SK-N-SH treated with all-trans-retinoic acid at 6 μM for 48 hours (cell line): Measurements from ENCODE around the gene INSIG2.
A peak's percentile ranks its signal among the peaks of the same experiment; 100 is the strongest.

Experiments used
- ATAC-seq: fragments of 200-7000 bp; cut with Tn5 transposase; 3 replicates; pipeline ENCODE4 v1.9.1; 2020; ENCODE audit warnings: mild to moderate bottlenecking, moderate library complexity
- ARNTL ChIP-seq: fragments of 450-650 bp; formaldehyde crosslinking; IDR thresholded peaks from 2 replicates; pipeline ENCODE4 v1.5.0; 2020; ENCODE audit warnings: low read depth, mild to moderate bottlenecking, moderate library complexity, borderline replicate concordance
- ESRRG ChIP-seq: fragments of 250-450 bp; sonication (Bioruptor Pico); IDR thresholded peaks from 2 replicates; pipeline ENCODE4 v1.6.1; 2021; ENCODE audit warnings: mild to moderate bottlenecking
- GLIS3 ChIP-seq: fragments of 250-450 bp; sonication (Bioruptor Pico); IDR thresholded peaks from 2 replicates; pipeline ENCODE4 v1.5.0; 2020; ENCODE audit warnings: mild to moderate bottlenecking, moderate library complexity
- ISL1 ChIP-seq: fragments of 250-450 bp; sonication (Bioruptor Pico); IDR thresholded peaks from 2 replicates; pipeline ENCODE4 v2.1.2; 2022; ENCODE audit warnings: mild to moderate bottlenecking, moderate library complexity
- OSR1 ChIP-seq: fragments of 250-450 bp; sonication (Bioruptor Pico); IDR thresholded peaks from 2 replicates; pipeline ENCODE4 v1.8.0; 2022; ENCODE audit warnings: moderate library complexity, mild to moderate bottlenecking, inconsistent platforms
- PPARA ChIP-seq: fragments of 250-450 bp; sonication (Bioruptor Pico); IDR thresholded peaks from 2 replicates; pipeline ENCODE4 v1.5.0; 2020; ENCODE audit warnings: mild to moderate bottlenecking, borderline replicate concordance
- RARB ChIP-seq: fragments of 250-450 bp; sonication (Bioruptor Pico); IDR thresholded peaks from 2 replicates; pipeline ENCODE4 v1.8.0; 2021; ENCODE audit warnings: mild to moderate bottlenecking, moderate library complexity
- SNAI2 ChIP-seq: fragments of 250-450 bp; sonication (Bioruptor Pico); IDR thresholded peaks from 2 replicates; pipeline ENCODE4 v1.5.0; 2020; ENCODE audit warnings: mild to moderate bottlenecking, moderate library complexity
- TCF4 ChIP-seq: fragments of 250-450 bp; sonication (Bioruptor Pico); IDR thresholded peaks from 2 replicates; pipeline ENCODE4 v1.8.0; 2021; ENCODE audit warnings: mild to moderate bottlenecking, moderate library complexity, borderline replicate concordance
- ZC3H10 ChIP-seq: fragments of 250-450 bp; sonication (Bioruptor Pico); IDR thresholded peaks from 2 replicates; pipeline ENCODE4 v1.5.1; 2021; ENCODE audit warnings: mild to moderate bottlenecking, moderate library complexity
- ZFP3 ChIP-seq: fragments of 250-450 bp; sonication (Bioruptor Pico); IDR thresholded peaks from 2 replicates; pipeline ENCODE4 v1.5.0; 2020; ENCODE audit warnings: mild to moderate bottlenecking, moderate library complexity
- ZFP30 ChIP-seq: fragments of 450-650 bp; formaldehyde crosslinking; IDR thresholded peaks from 2 replicates; pipeline ENCODE4 v1.5.0; 2022; ENCODE audit warnings: mild to moderate bottlenecking, moderate library complexity
- ZNF565 ChIP-seq: fragments of 450-650 bp; formaldehyde crosslinking; conservative IDR thresholded peaks from 2 replicates; pipeline ENCODE4 v1.5.0; 2020; ENCODE audit warnings: low read depth, mild to moderate bottlenecking, moderate library complexity
- ZNF70 ChIP-seq: fragments of 450-650 bp; formaldehyde crosslinking; IDR thresholded peaks from 2 replicates; pipeline ENCODE4 v1.5.0; 2020; ENCODE audit warnings: mild to moderate bottlenecking, moderate library complexity
- ZNF8 ChIP-seq: fragments of 450-650 bp; formaldehyde crosslinking; IDR thresholded peaks from 2 replicates; pipeline ENCODE4 v1.5.0; 2020; ENCODE audit warnings: mild to moderate bottlenecking, moderate library complexity
- TF ChIP-seq, protein P1 (sequence below): fragments of 250-450 bp; sonication (Bioruptor Pico); IDR thresholded peaks from 2 replicates; pipeline ENCODE4 v1.5.1; 2020; ENCODE audit warnings: low read depth, mild to moderate bottlenecking, moderate library complexity
- TF ChIP-seq, protein P2 (sequence below): fragments of 250-450 bp; sonication (Bioruptor Pico); IDR thresholded peaks from 2 replicates; pipeline ENCODE4 v1.5.1; 2021; ENCODE audit warnings: mild to moderate bottlenecking, moderate library complexity
- TF ChIP-seq, protein P3 (sequence below): fragments of 250-450 bp; sonication (Bioruptor Pico); IDR thresholded peaks from 2 replicates; pipeline ENCODE4 v1.5.0; 2020; ENCODE audit warnings: mild to moderate bottlenecking, moderate library complexity
- TF ChIP-seq, protein P4 (sequence below): fragments of 250-450 bp; sonication (Bioruptor Pico); IDR thresholded peaks from 2 replicates; pipeline ENCODE4 v1.8.0; 2020; ENCODE audit warnings: mild to moderate bottlenecking, moderate library complexity, borderline replicate concordance

The INSIG2 gene

DNA sequence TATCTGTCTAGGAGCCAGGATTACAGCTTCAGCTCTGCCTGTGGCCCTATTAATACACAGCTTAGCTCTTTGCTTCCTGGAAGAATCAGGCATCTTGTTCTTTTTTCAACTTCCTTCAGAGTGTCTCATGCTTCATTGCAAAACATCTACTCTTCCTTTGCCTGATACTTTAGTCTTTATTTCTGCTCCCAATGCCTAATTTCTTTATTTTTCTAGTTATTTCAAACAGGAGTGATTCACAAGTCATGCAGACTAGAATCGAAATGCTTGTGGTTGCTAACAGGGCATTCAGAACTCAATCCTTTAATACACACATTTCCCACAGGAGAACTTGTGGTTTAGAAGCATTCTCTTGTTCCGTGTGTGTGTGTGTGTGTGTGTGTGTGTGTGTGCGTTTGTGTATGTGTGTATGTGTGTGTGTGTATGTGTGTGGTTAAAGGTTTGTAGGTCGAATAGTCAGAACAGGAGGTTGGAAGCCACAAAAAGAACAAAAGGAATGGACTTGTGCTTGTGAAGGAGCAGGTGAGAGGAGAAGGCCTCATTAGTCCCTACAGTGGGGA, 28.3 kb upstream of the INSIG2 start:
- no peak for ATAC-seq

DNA sequence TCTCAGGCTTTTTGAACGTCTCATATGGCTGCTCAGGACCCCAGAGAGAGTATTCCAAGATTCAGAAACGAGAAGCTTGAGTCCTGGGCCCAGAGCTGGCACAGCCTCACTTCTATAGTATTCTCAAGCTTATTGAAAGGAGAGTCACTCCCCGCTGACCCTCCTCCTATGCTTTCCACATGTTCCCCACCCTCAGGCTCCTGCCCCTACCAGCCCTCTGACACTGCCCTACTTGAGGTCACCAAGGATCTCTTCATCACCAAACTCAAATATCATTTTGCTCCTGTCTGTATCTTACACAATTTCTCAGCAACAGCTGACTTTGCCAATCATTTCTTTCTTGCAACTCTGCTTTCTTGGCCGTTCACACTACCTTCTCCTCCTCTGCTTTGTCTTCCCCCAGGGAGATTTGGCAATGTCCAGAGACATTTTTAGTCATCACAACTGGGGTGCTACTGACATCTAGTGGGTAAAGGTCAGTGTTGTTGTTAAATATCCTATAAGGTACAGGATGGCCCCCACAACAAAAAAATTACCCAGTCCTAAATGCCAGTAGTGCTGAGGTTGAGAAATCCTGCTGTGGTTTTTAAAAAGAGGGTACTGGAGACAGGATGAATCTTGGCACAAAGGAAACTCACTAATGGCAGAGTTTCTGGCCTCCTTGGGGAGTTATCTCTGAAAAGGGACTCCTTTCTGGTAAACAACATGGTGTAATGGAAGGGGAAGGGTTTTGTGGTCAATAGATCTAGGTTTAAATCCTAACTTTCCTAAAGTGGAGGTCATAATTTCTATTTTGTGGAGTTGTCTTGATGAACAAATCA, 26.9 kb upstream of the INSIG2 start:
- TF ChIP-seq, protein P1, sequence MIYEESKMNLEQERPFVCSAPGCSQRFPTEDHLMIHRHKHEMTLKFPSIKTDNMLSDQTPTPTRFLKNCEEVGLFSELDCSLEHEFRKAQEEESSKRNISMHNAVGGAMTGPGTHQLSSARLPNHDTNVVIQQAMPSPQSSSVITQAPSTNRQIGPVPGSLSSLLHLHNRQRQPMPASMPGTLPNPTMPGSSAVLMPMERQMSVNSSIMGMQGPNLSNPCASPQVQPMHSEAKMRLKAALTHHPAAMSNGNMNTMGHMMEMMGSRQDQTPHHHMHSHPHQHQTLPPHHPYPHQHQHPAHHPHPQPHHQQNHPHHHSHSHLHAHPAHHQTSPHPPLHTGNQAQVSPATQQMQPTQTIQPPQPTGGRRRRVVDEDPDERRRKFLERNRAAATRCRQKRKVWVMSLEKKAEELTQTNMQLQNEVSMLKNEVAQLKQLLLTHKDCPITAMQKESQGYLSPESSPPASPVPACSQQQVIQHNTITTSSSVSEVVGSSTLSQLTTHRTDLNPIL (CRISPR knock-in tag): no peak
- TF ChIP-seq ZNF8 (CRISPR knock-in tag) (no peak), ZNF565 (no peak), ISL1 (CRISPR knock-in tag) (no peak), PPARA (CRISPR knock-in tag) (no peak), ARNTL (no peak), ZC3H10 (CRISPR knock-in tag) (no peak), ESRRG (CRISPR knock-in tag) (no peak), RARB (CRISPR knock-in tag) (no peak), OSR1 (CRISPR knock-in tag) (no peak), ZFP30 (CRISPR knock-in tag) (no peak), ZNF70 (CRISPR knock-in tag) (no peak), GLIS3 (CRISPR knock-in tag) (no peak), SNAI2 (CRISPR knock-in tag) (no peak)
- TF ChIP-seq, protein P2, sequence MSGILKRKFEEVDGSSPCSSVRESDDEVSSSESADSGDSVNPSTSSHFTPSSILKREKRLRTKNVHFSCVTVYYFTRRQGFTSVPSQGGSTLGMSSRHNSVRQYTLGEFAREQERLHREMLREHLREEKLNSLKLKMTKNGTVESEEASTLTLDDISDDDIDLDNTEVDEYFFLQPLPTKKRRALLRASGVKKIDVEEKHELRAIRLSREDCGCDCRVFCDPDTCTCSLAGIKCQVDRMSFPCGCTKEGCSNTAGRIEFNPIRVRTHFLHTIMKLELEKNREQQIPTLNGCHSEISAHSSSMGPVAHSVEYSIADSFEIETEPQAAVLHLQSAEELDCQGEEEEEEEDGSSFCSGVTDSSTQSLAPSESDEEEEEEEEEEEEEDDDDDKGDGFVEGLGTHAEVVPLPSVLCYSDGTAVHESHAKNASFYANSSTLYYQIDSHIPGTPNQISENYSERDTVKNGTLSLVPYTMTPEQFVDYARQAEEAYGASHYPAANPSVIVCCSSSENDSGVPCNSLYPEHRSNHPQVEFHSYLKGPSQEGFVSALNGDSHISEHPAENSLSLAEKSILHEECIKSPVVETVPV: no peak
- TF ChIP-seq, protein P3, sequence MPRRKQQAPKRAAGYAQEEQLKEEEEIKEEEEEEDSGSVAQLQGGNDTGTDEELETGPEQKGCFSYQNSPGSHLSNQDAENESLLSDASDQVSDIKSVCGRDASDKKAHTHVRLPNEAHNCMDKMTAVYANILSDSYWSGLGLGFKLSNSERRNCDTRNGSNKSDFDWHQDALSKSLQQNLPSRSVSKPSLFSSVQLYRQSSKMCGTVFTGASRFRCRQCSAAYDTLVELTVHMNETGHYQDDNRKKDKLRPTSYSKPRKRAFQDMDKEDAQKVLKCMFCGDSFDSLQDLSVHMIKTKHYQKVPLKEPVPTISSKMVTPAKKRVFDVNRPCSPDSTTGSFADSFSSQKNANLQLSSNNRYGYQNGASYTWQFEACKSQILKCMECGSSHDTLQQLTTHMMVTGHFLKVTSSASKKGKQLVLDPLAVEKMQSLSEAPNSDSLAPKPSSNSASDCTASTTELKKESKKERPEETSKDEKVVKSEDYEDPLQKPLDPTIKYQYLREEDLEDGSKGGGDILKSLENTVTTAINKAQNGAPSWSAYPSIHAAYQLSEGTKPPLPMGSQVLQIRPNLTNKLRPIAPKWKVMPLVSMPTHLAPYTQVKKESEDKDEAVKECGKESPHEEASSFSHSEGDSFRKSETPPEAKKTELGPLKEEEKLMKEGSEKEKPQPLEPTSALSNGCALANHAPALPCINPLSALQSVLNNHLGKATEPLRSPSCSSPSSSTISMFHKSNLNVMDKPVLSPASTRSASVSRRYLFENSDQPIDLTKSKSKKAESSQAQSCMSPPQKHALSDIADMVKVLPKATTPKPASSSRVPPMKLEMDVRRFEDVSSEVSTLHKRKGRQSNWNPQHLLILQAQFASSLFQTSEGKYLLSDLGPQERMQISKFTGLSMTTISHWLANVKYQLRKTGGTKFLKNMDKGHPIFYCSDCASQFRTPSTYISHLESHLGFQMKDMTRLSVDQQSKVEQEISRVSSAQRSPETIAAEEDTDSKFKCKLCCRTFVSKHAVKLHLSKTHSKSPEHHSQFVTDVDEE (CRISPR knock-in tag): no peak
- TF ChIP-seq, protein P4, sequence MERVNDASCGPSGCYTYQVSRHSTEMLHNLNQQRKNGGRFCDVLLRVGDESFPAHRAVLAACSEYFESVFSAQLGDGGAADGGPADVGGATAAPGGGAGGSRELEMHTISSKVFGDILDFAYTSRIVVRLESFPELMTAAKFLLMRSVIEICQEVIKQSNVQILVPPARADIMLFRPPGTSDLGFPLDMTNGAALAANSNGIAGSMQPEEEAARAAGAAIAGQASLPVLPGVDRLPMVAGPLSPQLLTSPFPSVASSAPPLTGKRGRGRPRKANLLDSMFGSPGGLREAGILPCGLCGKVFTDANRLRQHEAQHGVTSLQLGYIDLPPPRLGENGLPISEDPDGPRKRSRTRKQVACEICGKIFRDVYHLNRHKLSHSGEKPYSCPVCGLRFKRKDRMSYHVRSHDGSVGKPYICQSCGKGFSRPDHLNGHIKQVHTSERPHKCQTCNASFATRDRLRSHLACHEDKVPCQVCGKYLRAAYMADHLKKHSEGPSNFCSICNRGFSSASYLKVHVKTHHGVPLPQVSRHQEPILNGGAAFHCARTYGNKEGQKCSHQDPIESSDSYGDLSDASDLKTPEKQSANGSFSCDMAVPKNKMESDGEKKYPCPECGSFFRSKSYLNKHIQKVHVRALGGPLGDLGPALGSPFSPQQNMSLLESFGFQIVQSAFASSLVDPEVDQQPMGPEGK: no peak
- peak; percentile 76 for ATAC-seq

More for the DNA sequence above, 28.3 kb upstream of the INSIG2 start:
- TF ChIP-seq ZNF70 (CRISPR knock-in tag) (no peak), TCF4 (CRISPR knock-in tag) (no peak), PPARA (CRISPR knock-in tag) (no peak), ARNTL (no peak), GLIS3 (CRISPR knock-in tag) (no peak), ZNF565 (no peak), RARB (CRISPR knock-in tag) (no peak), ZFP3 (CRISPR knock-in tag) (no peak), ZNF8 (CRISPR knock-in tag) (no peak)
- TF ChIP-seq, protein P3 (CRISPR knock-in tag): no peak
